SK-N-SH (cell line): ENCODE measurements around the gene EVL. TPM values are rescaled to one million over a fixed set of nuclear protein-coding genes. Genes with fewer than 3 reads are reported as not detected.

Experiments used
- CTCF ChIA-PET: fragments of 300-600, 350-600 bp; formaldehyde crosslinking; extraction: SDS; loops from one replicate; lab custom pipeline; 2021; lab: Yijun Ruan, JAX
- POLR2A ChIA-PET: fragments of 350-600 bp; sonication (Branson Sonifier 250); formaldehyde crosslinking; extraction: SDS; loops from one replicate; lab custom pipeline; 2020; ENCODE audit warnings: antibody characterized with exemption, inconsistent platforms; lab: Yijun Ruan, JAX
- DNase-seq: peaks from one replicate; pipeline ENCODE4 v3.0.0; 2012
- H2AFZ ChIP-seq: fragments of 200-600 bp; sonication (generic); 2 replicates; pipeline ENCODE4 v1.8.1; 2016; ENCODE audit warnings: antibody characterized with exemption, mild to moderate bottlenecking, low read depth
- H3F3A ChIP-seq: fragments of 200-600 bp; sonication (generic); replicated peaks from 2 replicates; pipeline ENCODE3; 2016; ENCODE audit warnings: antibody characterized with exemption, mild to moderate bottlenecking; ENCODE audit not compliant: insufficient read depth
- H3K27ac ChIP-seq, 2 experiments: fragments of 200-500 bp in 1 of 2; fragments of 200-600 bp in 1 of 2; sonication (Bioruptor generic) in 1 of 2; sonication (generic), shearing (Covaris generic) in 1 of 2; 2 replicates each; pipeline versions ENCODE4 v1.5.1 to v1.6.1; 2014 to 2016; ENCODE audit warnings: low read depth in 2 of 2, inconsistent platforms in 1 of 2, low read length in 1 of 2, mild to moderate bottlenecking in 1 of 2, mixed read lengths in 1 of 2
- H3K27me3 ChIP-seq: fragments of 200-600 bp; sonication (generic), shearing (Covaris generic); 2 replicates; pipeline ENCODE4 v1.6.1; 2016; ENCODE audit warnings: mixed run types; ENCODE audit not compliant: insufficient read depth
- H3K36me3 ChIP-seq, 2 experiments: fragments of 200-500 bp in 1 of 2; fragments of 200-600 bp in 1 of 2; sonication (Bioruptor generic) in 1 of 2; sonication (generic) in 1 of 2; replicated peaks in 1 of 2; 2 replicates each; pipeline versions ENCODE3 to v1.5.1; 2014 to 2016; ENCODE audit warnings: low read length in 1 of 2, mild to moderate bottlenecking in 1 of 2; ENCODE audit not compliant: insufficient read depth in 2 of 2, control insufficient read depth in 1 of 2
- H3K4me1 ChIP-seq, 2 experiments: fragments of 200-500 bp in 1 of 2; fragments of 200-600 bp in 1 of 2; sonication (Bioruptor generic) in 1 of 2; sonication (generic), shearing (Covaris generic) in 1 of 2; 2 replicates each; pipeline versions ENCODE4 v1.5.1 to v1.6.1; 2014 to 2016; ENCODE audit warnings: low read depth in 1 of 2, low read length in 1 of 2, mixed run types in 1 of 2; ENCODE audit not compliant: insufficient read depth in 2 of 2, control insufficient read depth in 1 of 2
- H3K4me2 ChIP-seq: fragments of 200-600 bp; sonication (generic), shearing (Covaris generic); 2 replicates; pipeline ENCODE4 v1.6.1; 2017; ENCODE audit warnings: mixed run types
- H3K4me3 ChIP-seq, 2 experiments: fragments of 200-500 bp in 1 of 2; fragments of 200-600 bp in 1 of 2; sonication (Bioruptor generic) in 1 of 2; sonication (generic), shearing (Covaris generic) in 1 of 2; 2 replicates each; pipeline versions ENCODE4 v1.5.1 to v1.8.1; 2014 to 2016; ENCODE audit warnings: low read depth in 2 of 2, inconsistent platforms in 1 of 2, low read length in 1 of 2, mild to moderate bottlenecking in 1 of 2, mixed read lengths in 1 of 2, moderate library complexity in 1 of 2
- H3K79me2 ChIP-seq: fragments of 200-600 bp; sonication (generic); 2 replicates; pipeline ENCODE4 v1.8.1; 2017; ENCODE audit warnings: mild to moderate bottlenecking; ENCODE audit not compliant: insufficient read depth
- H3K9ac ChIP-seq: fragments of 200-600 bp; sonication (generic); 2 replicates; pipeline ENCODE4 v1.6.1; 2017; ENCODE audit warnings: mixed run types
- H3K9me2 ChIP-seq: fragments of 200-600 bp; sonication (generic); 2 replicates; pipeline ENCODE4 v1.6.1; 2017; ENCODE audit warnings: mixed run types
- H3K9me3 ChIP-seq: fragments of 200-600 bp; sonication (generic); 2 replicates; pipeline ENCODE4 v1.6.1; 2017; ENCODE audit warnings: mixed run types, mild to moderate bottlenecking, moderate library complexity
- H4K20me1 ChIP-seq: fragments of 200-600 bp; sonication (generic); 2 replicates; pipeline ENCODE4 v1.6.1; 2017; ENCODE audit warnings: mild to moderate bottlenecking, mixed run types; ENCODE audit not compliant: insufficient read depth
- ELF1 ChIP-seq: IDR thresholded peaks from 2 replicates; pipeline ENCODE4 v1.4.0; 2012
- EP300 ChIP-seq, 2 experiments: IDR thresholded peaks; 2 replicates each; pipeline versions ENCODE4 v1.4.0 to v1.6.1; 2012; ENCODE audit warnings: borderline replicate concordance in 1 of 2, low read depth in 1 of 2, low read length in 1 of 2
- EZH2phosphoT487 ChIP-seq: fragments of 200-600 bp; sonication (generic); IDR thresholded peaks from 2 replicates; pipeline ENCODE4 v1.6.1; 2017; ENCODE audit warnings: low read depth, mixed run types, mild to moderate bottlenecking, antibody characterized with exemption, moderate library complexity, borderline replicate concordance
- FOSL2 ChIP-seq: IDR thresholded peaks from 2 replicates; pipeline ENCODE4 v1.4.0; 2012; ENCODE audit warnings: low read depth, mild to moderate bottlenecking, moderate library complexity, borderline replicate concordance
- FOXJ3 ChIP-seq: sonication (generic); formaldehyde crosslinking; IDR thresholded peaks from 2 replicates; pipeline ENCODE4 v1.5.1; 2020; ENCODE audit warnings: mild to moderate bottlenecking, missing genetic modification reagents
- FOXM1 ChIP-seq: IDR thresholded peaks from 2 replicates; pipeline ENCODE4 v1.4.0; 2012; ENCODE audit warnings: low read depth, mild to moderate bottlenecking
- GATA2 ChIP-seq: sonication (generic); formaldehyde crosslinking; IDR thresholded peaks from 2 replicates; pipeline ENCODE4 v1.5.0; 2020; ENCODE audit warnings: mild to moderate bottlenecking, missing genetic modification reagents
- JUND ChIP-seq: IDR thresholded peaks from 2 replicates; pipeline ENCODE4 v1.4.0; 2012
- MEF2A ChIP-seq: IDR thresholded peaks from 2 replicates; pipeline ENCODE4 v1.4.0; 2012; ENCODE audit warnings: low read depth, borderline replicate concordance
- MXI1 ChIP-seq: IDR thresholded peaks from 2 replicates; pipeline ENCODE4 v1.6.1; 2012; ENCODE audit warnings: mild to moderate bottlenecking, low read depth, low read length, improper control_type of control experiment
- NFIC ChIP-seq: IDR thresholded peaks from 2 replicates; pipeline ENCODE4 v1.4.0; 2012; ENCODE audit warnings: borderline replicate concordance
- NRF1 ChIP-seq: IDR thresholded peaks from 2 replicates; pipeline ENCODE4 v1.6.1; 2012; ENCODE audit warnings: low read depth, mild to moderate bottlenecking, low read length
- POLR2AphosphoS5 ChIP-seq: IDR thresholded peaks from 2 replicates; pipeline ENCODE4 v1.6.1; 2012; ENCODE audit warnings: low read depth, low read length
- RXRA ChIP-seq: IDR thresholded peaks from 2 replicates; pipeline ENCODE4 v1.4.0; 2012; ENCODE audit warnings: low read depth, mild to moderate bottlenecking, borderline replicate concordance
- SIN3A ChIP-seq: IDR thresholded peaks from 2 replicates; pipeline ENCODE4 v1.6.1; 2012; ENCODE audit warnings: low read depth, mild to moderate bottlenecking, low read length, moderate library complexity, borderline replicate concordance
- TAF1 ChIP-seq: IDR thresholded peaks from 2 replicates; pipeline ENCODE4 v1.6.1; 2012; ENCODE audit warnings: low read depth, mild to moderate bottlenecking, low read length, moderate library complexity, borderline replicate concordance
- TCF12 ChIP-seq: IDR thresholded peaks from 2 replicates; pipeline ENCODE4 v1.4.0; 2012
- WGBS: methylation state at CpG from one replicate; pipeline ENCODE4 v1.1.6; 2017; ENCODE audit warnings: low lambda C conversion rate; 5-methylcytosine and 5-hydroxymethylcytosine counted together
- polyA plus RNA-seq, 3 experiments: library from polyadenylated mRNA; depleted of rRNA; stranded (reverse); fragments of >200 nt; gene quantifications; 2 replicates each; pipeline ENCODE4 v1.2.3, GENCODE V29; 2012
- TF ChIP-seq, protein P1 (sequence below): fragments of 150-350 bp; IDR thresholded peaks from 2 replicates; pipeline ENCODE4 v1.6.1; 2016; ENCODE audit warnings: mild to moderate bottlenecking, low read depth, low read length
- TF ChIP-seq, protein P2 (sequence below): IDR thresholded peaks from 2 replicates; pipeline ENCODE4 v1.4.0; 2012; ENCODE audit warnings: low read depth, borderline replicate concordance
- TF ChIP-seq, protein P3 (sequence below): IDR thresholded peaks from 2 replicates; pipeline ENCODE4 v1.4.0; 2012; ENCODE audit warnings: low read depth
- TF ChIP-seq, protein P4 (sequence below): IDR thresholded peaks from 2 replicates; pipeline ENCODE4 v1.6.1; 2012; ENCODE audit warnings: mild to moderate bottlenecking, low read depth, low read length, moderate library complexity

Gene EVL
- polyA plus RNA-seq, 1 of the 3 experiments (the other 2 are of a cell fraction) = 36.5 TPM

DNA sequence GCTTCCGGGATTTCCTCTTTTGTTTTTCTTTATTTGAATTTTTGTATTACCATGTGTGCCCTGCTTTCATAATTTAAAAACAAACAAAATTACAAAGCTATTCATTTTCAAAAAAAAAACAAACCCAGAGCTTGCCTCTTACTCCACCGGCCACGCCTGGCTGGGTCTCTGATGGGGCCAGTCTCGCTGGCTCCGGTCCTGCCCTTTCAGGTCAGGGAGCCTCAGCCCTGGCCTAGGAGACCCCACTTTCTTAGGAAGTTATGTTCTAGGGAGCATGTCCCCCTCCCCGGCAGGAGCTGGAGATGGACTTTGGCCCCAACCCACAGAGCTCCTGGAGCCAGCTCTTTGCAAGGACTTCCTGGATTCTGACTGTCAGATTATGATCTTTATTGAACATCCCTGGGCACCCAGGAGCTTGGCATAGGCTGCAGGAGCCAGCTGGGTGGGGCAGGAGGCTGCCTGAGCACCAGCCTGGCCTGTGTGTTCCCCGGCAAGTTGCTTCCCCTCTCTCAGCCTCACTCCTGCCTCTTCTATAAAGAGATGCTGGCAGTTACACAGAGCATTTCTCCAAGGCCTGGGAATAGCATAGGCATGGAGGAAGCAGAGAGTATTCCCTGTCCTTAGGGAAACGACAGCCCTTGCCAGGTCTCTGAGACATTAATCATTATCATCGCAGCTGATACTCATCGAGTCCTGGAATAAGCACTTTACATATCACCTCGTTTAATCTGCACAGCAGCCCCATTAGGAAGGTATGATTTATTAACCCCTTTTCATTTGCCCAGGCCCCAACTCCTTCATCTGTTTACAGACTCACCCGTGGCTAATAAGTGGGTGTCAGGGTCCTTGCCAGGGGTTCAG is 90.8 kb downstream of the EVL start (continued):
- TF ChIP-seq MXI1 = peak; percentile 17; the same call in 1 of the 2 replicates
- no peak for TF ChIP-seq SIN3A
- no peak for TF ChIP-seq NFIC

DNA sequence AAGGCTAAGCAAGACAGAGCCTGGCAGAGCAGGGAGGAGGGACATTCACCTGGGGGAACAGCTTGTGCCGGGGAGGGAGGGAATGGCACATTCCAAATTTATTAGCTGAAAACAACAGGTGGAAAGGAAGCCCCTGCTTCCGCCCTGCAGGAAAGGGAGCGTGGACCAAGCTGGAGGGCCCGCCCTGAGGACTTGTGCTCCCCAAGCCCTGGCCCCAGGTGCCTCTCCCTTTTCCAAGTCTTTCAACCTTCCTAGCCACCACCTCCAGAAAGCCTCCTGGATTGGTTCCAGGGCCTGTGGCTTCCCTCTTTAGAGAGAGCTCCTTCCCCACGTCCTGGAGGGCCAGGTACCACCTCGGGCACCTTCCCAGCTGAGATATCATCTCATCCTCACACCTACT is 91.6 kb downstream of the EVL start:
- no peaks in the 10 kb centered on the region for H4K20me1 ChIP-seq
- no peaks in the 10 kb centered on the region for H3K79me2 ChIP-seq
- H3K27ac ChIP-seq = no peak overlapping the region; a peak in 1 of 4 replicates
- H3K9ac ChIP-seq = no peak overlapping the region
- H3K4me3 ChIP-seq = no peak overlapping the region
- no peak overlapping the region for H2AFZ ChIP-seq
- no peaks in the 10 kb centered on the region for H3F3A ChIP-seq
- no peaks in the 10 kb centered on the region for H3K36me3 ChIP-seq
- TF ChIP-seq TAF1 (no peak), JUND (no peak), MEF2A (no peak), FOXJ3 (CRISPR knock-in tag) (no peak), NRF1 (no peak), RXRA (no peak), GATA2 (CRISPR knock-in tag) (no peak), ELF1 (no peak), FOXM1 (no peak), EZH2phosphoT487 (no peak), TCF12 (no peak), EP300 (IDR thresholded peaks at IDR 0.05; ENCODE audit: borderline replicate concordance in 1 of 2, low read depth in 1 of 2, low read length in 1 of 2) (no peak), MXI1 (no peak), FOSL2 (no peak), POLR2AphosphoS5 (no peak)
- TF ChIP-seq, protein P1, sequence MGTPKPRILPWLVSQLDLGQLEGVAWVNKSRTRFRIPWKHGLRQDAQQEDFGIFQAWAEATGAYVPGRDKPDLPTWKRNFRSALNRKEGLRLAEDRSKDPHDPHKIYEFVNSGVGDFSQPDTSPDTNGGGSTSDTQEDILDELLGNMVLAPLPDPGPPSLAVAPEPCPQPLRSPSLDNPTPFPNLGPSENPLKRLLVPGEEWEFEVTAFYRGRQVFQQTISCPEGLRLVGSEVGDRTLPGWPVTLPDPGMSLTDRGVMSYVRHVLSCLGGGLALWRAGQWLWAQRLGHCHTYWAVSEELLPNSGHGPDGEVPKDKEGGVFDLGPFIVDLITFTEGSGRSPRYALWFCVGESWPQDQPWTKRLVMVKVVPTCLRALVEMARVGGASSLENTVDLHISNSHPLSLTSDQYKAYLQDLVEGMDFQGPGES = no peak
- TF ChIP-seq, protein P2, sequence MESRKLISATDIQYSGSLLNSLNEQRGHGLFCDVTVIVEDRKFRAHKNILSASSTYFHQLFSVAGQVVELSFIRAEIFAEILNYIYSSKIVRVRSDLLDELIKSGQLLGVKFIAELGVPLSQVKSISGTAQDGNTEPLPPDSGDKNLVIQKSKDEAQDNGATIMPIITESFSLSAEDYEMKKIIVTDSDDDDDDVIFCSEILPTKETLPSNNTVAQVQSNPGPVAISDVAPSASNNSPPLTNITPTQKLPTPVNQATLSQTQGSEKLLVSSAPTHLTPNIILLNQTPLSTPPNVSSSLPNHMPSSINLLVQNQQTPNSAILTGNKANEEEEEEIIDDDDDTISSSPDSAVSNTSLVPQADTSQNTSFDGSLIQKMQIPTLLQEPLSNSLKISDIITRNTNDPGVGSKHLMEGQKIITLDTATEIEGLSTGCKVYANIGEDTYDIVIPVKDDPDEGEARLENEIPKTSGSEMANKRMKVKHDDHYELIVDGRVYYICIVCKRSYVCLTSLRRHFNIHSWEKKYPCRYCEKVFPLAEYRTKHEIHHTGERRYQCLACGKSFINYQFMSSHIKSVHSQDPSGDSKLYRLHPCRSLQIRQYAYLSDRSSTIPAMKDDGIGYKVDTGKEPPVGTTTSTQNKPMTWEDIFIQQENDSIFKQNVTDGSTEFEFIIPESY = no peak
- TF ChIP-seq, protein P3, sequence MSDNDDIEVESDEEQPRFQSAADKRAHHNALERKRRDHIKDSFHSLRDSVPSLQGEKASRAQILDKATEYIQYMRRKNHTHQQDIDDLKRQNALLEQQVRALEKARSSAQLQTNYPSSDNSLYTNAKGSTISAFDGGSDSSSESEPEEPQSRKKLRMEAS = no peak
- TF ChIP-seq, protein P4, sequence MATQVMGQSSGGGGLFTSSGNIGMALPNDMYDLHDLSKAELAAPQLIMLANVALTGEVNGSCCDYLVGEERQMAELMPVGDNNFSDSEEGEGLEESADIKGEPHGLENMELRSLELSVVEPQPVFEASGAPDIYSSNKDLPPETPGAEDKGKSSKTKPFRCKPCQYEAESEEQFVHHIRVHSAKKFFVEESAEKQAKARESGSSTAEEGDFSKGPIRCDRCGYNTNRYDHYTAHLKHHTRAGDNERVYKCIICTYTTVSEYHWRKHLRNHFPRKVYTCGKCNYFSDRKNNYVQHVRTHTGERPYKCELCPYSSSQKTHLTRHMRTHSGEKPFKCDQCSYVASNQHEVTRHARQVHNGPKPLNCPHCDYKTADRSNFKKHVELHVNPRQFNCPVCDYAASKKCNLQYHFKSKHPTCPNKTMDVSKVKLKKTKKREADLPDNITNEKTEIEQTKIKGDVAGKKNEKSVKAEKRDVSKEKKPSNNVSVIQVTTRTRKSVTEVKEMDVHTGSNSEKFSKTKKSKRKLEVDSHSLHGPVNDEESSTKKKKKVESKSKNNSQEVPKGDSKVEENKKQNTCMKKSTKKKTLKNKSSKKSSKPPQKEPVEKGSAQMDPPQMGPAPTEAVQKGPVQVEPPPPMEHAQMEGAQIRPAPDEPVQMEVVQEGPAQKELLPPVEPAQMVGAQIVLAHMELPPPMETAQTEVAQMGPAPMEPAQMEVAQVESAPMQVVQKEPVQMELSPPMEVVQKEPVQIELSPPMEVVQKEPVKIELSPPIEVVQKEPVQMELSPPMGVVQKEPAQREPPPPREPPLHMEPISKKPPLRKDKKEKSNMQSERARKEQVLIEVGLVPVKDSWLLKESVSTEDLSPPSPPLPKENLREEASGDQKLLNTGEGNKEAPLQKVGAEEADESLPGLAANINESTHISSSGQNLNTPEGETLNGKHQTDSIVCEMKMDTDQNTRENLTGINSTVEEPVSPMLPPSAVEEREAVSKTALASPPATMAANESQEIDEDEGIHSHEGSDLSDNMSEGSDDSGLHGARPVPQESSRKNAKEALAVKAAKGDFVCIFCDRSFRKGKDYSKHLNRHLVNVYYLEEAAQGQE = no peak
- WGBS = 55% methylated on average over 5 of the region's 6 CpGs
- CTCF ChIA-PET = interaction anchor here (0.6 to 4.9 kb wide), 10 partner anchors 9 to 404 kb away, joined by 3 to 36 read pairs (median 4); no protein-coding TSS in a partner anchor
- no peak overlapping the region for H3K4me2 ChIP-seq
- no peaks in the 10 kb centered on the region for H3K9me2 ChIP-seq
- no peaks in the 10 kb centered on the region for H3K9me3 ChIP-seq
- peaks cover 12% of the 10 kb centered on the region for H3K27me3 ChIP-seq
- POLR2A ChIA-PET = interaction anchor here (1.7 kb wide), 2 partner anchors 14 to 24 kb away, joined by 4 to 10 read pairs; no protein-coding TSS in a partner anchor
- H3K4me1 ChIP-seq = peaks cover 0 to 25% of the 10 kb centered on the region in 2 experiments; a peak in 2 of 4 replicates
- DNase-seq = no peak
